Activated CD4-positive, CD25-positive, alpha-beta regulatory T cell treated with anti-CD3 and anti-CD28 coated beads, Interleukin-2, amount 50 U/mL, for 72 hours (primary cell): ENCODE results near the gene ZNF561.
"Not testable (repeated sequence)": the region's sequence is repeated elsewhere in the genome, so short reads cannot be mapped to it uniquely, and the experiment has no call there.

Experiments
- DNase-seq: peaks from one replicate; pipeline ENCODE4 v3.0.0; 2021

ZNF561 gene

GRCh38 chr19:9621156-9622037 lies at the start of gene ZNF561:
ZNF561 (minus strand) TSS chr19:9621232; CDS start chr19:9619456, 1,776 bp downstream.
- peak; percentile 83 for DNase-seq

- DNase-seq: no peak
These were observed 47.5 kb upstream of the ZNF561 start for GRCh38 chr19:9668544-9668943.

GRCh38 chr19:9667898-9668297 lies 46.9 kb upstream of the ZNF561 start:
- DNase-seq: no peak

- DNase-seq: no peak
These were observed 37.7 kb upstream of the ZNF561 start for GRCh38 chr19:9658769-9659168.

GRCh38 chr19:9653066-9653555 lies 32.1 kb upstream of the ZNF561 start:
- DNase-seq: not testable (repeated sequence)

- DNase-seq: not testable (repeated sequence)
These were observed 30.4 kb upstream of the ZNF561 start for GRCh38 chr19:9651464-9651863.

- DNase-seq: no peak
These were observed 29.3 kb upstream of the ZNF561 start for GRCh38 chr19:9650345-9650744.

GRCh38 chr19:9645472-9645871 lies 24.4 kb upstream of the ZNF561 start:
- no peak for DNase-seq

GRCh38 chr19:9644472-9644871 lies 23.4 kb upstream of the ZNF561 start:
- no peak for DNase-seq

GRCh38 chr19:9641810-9642209 lies 20.8 kb upstream of the ZNF561 start:
- no peak for DNase-seq

GRCh38 chr19:9640956-9641355 lies 19.9 kb upstream of the ZNF561 start:
- DNase-seq: no peak

GRCh38 chr19:9636018-9636417 lies 15.0 kb upstream of the ZNF561 start:
- no peak for DNase-seq

GRCh38 chr19:9627856-9628255 lies 6.8 kb upstream of the ZNF561 start:
- no peak for DNase-seq

GRCh38 chr19:9622531-9622930 lies 1.5 kb upstream of the ZNF561 start:
- no peak for DNase-seq

- DNase-seq: no peak
These were observed 233 bp downstream of the ZNF561 start for GRCh38 chr19:9620842-9621155.

GRCh38 chr19:9615844-9616243 lies 5.2 kb downstream of the ZNF561 start:
- no peak for DNase-seq

GRCh38 chr19:9610484-9611113 lies 10.4 kb downstream of the ZNF561 start:
- no peak for DNase-seq

GRCh38 chr19:9608912-9609311 lies 12.1 kb downstream of the ZNF561 start:
- DNase-seq: no peak

- DNase-seq: no peak
These were observed 24.0 kb downstream of the ZNF561 start for GRCh38 chr19:9597027-9597426.

- peak; percentile 72 for DNase-seq
These were observed 34.3 kb downstream of the ZNF561 start for GRCh38 chr19:9586764-9587163.

- DNase-seq: peak; percentile 85
These were observed 36.8 kb downstream of the ZNF561 start, which contains the start of gene ZNF121 for GRCh38 chr19:9584073-9584833. ZNF121 (minus strand) TSS chr19:9584504; CDS start chr19:9568097, 16,407 bp downstream.

GRCh38 chr19:9582081-9582725 lies 38.8 kb downstream of the ZNF561 start:
- not testable (repeated sequence) for DNase-seq

GRCh38 chr19:9580728-9581127 lies 40.3 kb downstream of the ZNF561 start:
- no peak for DNase-seq
